H9 (cell line): ENCODE measurements around the gene MSI2. TPM values are rescaled to one million over a fixed set of nuclear protein-coding genes. Genes with fewer than 3 reads are reported as not detected.

Experiments used
- DNase-seq: peaks from one replicate; pipeline ENCODE4 v3.0.0-alpha.2; 2017
- H2AFZ ChIP-seq: one replicate; pipeline ENCODE4 v1.6.1; 2013; ENCODE audit warnings: mild to moderate bottlenecking, low read length, control low read depth, moderate library complexity
- H2AK5ac ChIP-seq: 2 replicates; pipeline ENCODE4 v1.6.1; 2013; ENCODE audit warnings: low read length, control low read depth, mixed read lengths; ENCODE audit not compliant: insufficient read length
- H2BK120ac ChIP-seq: one replicate; pipeline ENCODE4 v1.6.1; 2013; ENCODE audit warnings: low read depth, mild to moderate bottlenecking, low read length, control low read depth, inconsistent platforms; ENCODE audit not compliant: poor library complexity, severe bottlenecking
- H2BK12ac ChIP-seq: 2 replicates; pipeline ENCODE4 v1.6.1; 2013; ENCODE audit warnings: low read length, control low read depth, mixed read lengths, low read depth; ENCODE audit not compliant: insufficient read length
- H2BK15ac ChIP-seq: 2 replicates; pipeline ENCODE4 v1.6.1; 2013; ENCODE audit warnings: low read depth, low read length, control low read depth
- H2BK20ac ChIP-seq: one replicate; pipeline ENCODE4 v1.6.1; 2013; ENCODE audit warnings: low read depth, mild to moderate bottlenecking, low read length, control low read depth, inconsistent platforms; ENCODE audit not compliant: poor library complexity, severe bottlenecking
- H2BK5ac ChIP-seq: 2 replicates; pipeline ENCODE4 v1.6.1; 2013; ENCODE audit warnings: low read length, control low read depth, mixed read lengths; ENCODE audit not compliant: insufficient read length
- H3K14ac ChIP-seq: 2 replicates; pipeline ENCODE4 v1.6.1; 2013; ENCODE audit warnings: low read length, control low read depth; ENCODE audit not compliant: insufficient read depth
- H3K18ac ChIP-seq: 2 replicates; pipeline ENCODE4 v1.6.1; 2013; ENCODE audit warnings: low read depth, mild to moderate bottlenecking, mixed read lengths, low read length, control low read depth; ENCODE audit not compliant: insufficient read length
- H3K23ac ChIP-seq: 2 replicates; pipeline ENCODE4 v1.6.1; 2013; ENCODE audit warnings: low read length, control low read depth, mixed read lengths, low read depth; ENCODE audit not compliant: insufficient read length
- H3K23me2 ChIP-seq: 2 replicates; pipeline ENCODE4 v1.6.1; 2013; ENCODE audit warnings: low read depth, mild to moderate bottlenecking, mixed read lengths, low read length, control low read depth; ENCODE audit not compliant: insufficient read length, poor library complexity, severe bottlenecking
- H3K27ac ChIP-seq: 2 replicates; pipeline ENCODE4 v1.5.1; 2013; ENCODE audit warnings: low read length, control low read depth, mixed read lengths, low read depth; ENCODE audit not compliant: insufficient read length
- H3K27me3 ChIP-seq: 2 replicates; pipeline ENCODE4 v1.6.1; 2013; ENCODE audit warnings: low read length, control low read depth, inconsistent platforms; ENCODE audit not compliant: insufficient read depth
- H3K4ac ChIP-seq: 2 replicates; pipeline ENCODE4 v1.6.1; 2013; ENCODE audit warnings: low read depth, mild to moderate bottlenecking, control low read depth, inconsistent platforms, low read length, moderate library complexity
- H3K4me1 ChIP-seq: 2 replicates; pipeline ENCODE4 v1.6.1; 2013; ENCODE audit warnings: low read length, control low read depth, inconsistent platforms; ENCODE audit not compliant: insufficient read depth
- H3K4me2 ChIP-seq: 2 replicates; pipeline ENCODE4 v1.6.1; 2013; ENCODE audit warnings: low read length, control low read depth, mixed read lengths; ENCODE audit not compliant: insufficient read length, insufficient read depth
- H3K56ac ChIP-seq: 2 replicates; pipeline ENCODE4 v1.6.1; 2013; ENCODE audit warnings: low read depth, mild to moderate bottlenecking, mixed read lengths, low read length, control low read depth; ENCODE audit not compliant: insufficient read length
- H3K79me1 ChIP-seq: 2 replicates; pipeline ENCODE4 v1.6.1; 2013; ENCODE audit warnings: low read depth, mild to moderate bottlenecking, moderate library complexity, low read length, control low read depth, inconsistent platforms; ENCODE audit not compliant: insufficient read depth, poor library complexity, severe bottlenecking
- H3K79me2 ChIP-seq: 2 replicates; pipeline ENCODE4 v1.6.1; 2013; ENCODE audit warnings: low read length, control low read depth, inconsistent platforms; ENCODE audit not compliant: insufficient read depth
- H3K9ac ChIP-seq: 2 replicates; pipeline ENCODE4 v1.6.1; 2013; ENCODE audit warnings: low read length, control low read depth, mixed read lengths; ENCODE audit not compliant: insufficient read length; ENCODE audit errors: extremely low read depth
- H3K9me3 ChIP-seq: one replicate; pipeline ENCODE4 v1.6.1; 2013; ENCODE audit warnings: low read depth, low read length, inconsistent platforms; ENCODE audit not compliant: control insufficient read depth
- H3T11ph ChIP-seq: one replicate; pipeline ENCODE4 v1.6.1; 2013; ENCODE audit warnings: mild to moderate bottlenecking, low read length, control low read depth, inconsistent platforms
- H4K20me1 ChIP-seq: one replicate; pipeline ENCODE4 v1.6.1; 2013; ENCODE audit not compliant: control insufficient read depth, insufficient read length, insufficient read depth
- H4K5ac ChIP-seq: 2 replicates; pipeline ENCODE4 v1.6.1; 2013; ENCODE audit warnings: low read depth, mild to moderate bottlenecking, mixed read lengths, low read length, control low read depth; ENCODE audit not compliant: insufficient read length
- H4K8ac ChIP-seq: replicated peaks from 2 replicates; pipeline ENCODE4 v1.6.1; 2013; ENCODE audit warnings: low read length, control low read depth, mixed read lengths, low read depth; ENCODE audit not compliant: insufficient read length
- H4K91ac ChIP-seq: 2 replicates; pipeline ENCODE4 v1.6.1; 2013; ENCODE audit warnings: low read depth, mild to moderate bottlenecking, moderate library complexity, mixed read lengths, low read length, control low read depth; ENCODE audit not compliant: insufficient read length
- H3K27ac Mint-ChIP-seq, 3 experiments: 2 replicates in 2 of 3; 3 replicates in 1 of 3; pipeline ENCODE4 v1.8.0; 2020 to 2021; ENCODE audit warnings: mixed read lengths in 3 of 3, mild to moderate bottlenecking in 1 of 3, moderate library complexity in 1 of 3
- H3K27me3 Mint-ChIP-seq: 2 replicates; pipeline ENCODE4 v1.8.0; 2021; ENCODE audit warnings: low read depth, mild to moderate bottlenecking, moderate library complexity, mixed read lengths
- H3K36me3 Mint-ChIP-seq, 3 experiments: 2 replicates in 2 of 3; 3 replicates in 1 of 3; pipeline ENCODE4 v1.8.0; 2020 to 2021; ENCODE audit warnings: low read depth in 3 of 3, mixed read lengths in 3 of 3; ENCODE audit not compliant: insufficient read depth in 1 of 3
- H3K4me1 Mint-ChIP-seq, 2 experiments: 2 replicates each; pipeline ENCODE4 v1.8.0; 2020; ENCODE audit warnings: mixed read lengths in 2 of 2
- H3K4me3 Mint-ChIP-seq, 2 experiments: 2 replicates in 1 of 2; 3 replicates in 1 of 2; pipeline ENCODE4 v1.8.0; 2020 to 2021; ENCODE audit warnings: mild to moderate bottlenecking in 2 of 2, mixed read lengths in 2 of 2, moderate library complexity in 1 of 2
- H3K9me3 Mint-ChIP-seq, 2 experiments: 2 replicates in 1 of 2; 3 replicates in 1 of 2; pipeline ENCODE4 v1.8.0; 2020; ENCODE audit warnings: mild to moderate bottlenecking in 2 of 2, mixed read lengths in 2 of 2, moderate library complexity in 1 of 2
- WGBS: extraction: QIAGEN DNeasy Blood & Tissue Kit; methylation state at CpG from one replicate; pipeline ENCODE4 v1.1.7; 2013; ENCODE audit warnings: missing lambda C conversion rate, low lambda C conversion rate, mixed read lengths; ENCODE audit not compliant: insufficient read length; ENCODE audit errors: extremely low coverage; 5-methylcytosine and 5-hydroxymethylcytosine counted together
- total RNA-seq: library from RNA; stranded (reverse); gene quantifications from 2 replicates; pipeline ENCODE4 v1.2.1, GENCODE V29; 2021
- TF ChIP-seq, protein P1 (sequence below): fragments of 200-600 bp; sonication (generic); conservative IDR thresholded peaks from 3 replicates; pipeline ENCODE4 v1.8.0; 2021; ENCODE audit warnings: antibody characterized with exemption, mild to moderate bottlenecking

MSI2 gene
- total RNA-seq, 1 experiment from 2014 or later = 98.5 TPM

DNA sequence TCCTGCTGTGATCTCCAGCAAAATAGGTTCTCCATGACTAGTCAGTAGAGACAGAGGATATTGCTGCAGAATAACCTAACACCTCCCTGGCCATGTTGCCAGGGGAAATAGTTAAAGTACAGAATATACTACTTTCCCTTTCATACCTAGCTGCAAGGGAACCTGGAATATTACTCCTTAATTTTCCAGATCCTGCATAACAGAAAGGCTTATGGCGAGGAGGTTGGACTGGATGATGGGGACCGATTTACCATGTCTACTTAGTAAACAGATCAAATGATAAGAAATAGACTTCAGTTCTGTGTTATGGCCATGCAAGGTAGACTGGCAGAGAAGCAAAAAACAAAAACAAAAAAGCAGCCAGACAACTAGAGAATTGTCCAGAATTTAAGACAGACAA is 117.4 kb downstream of the MSI2 start:
- Histone ChIP-seq H4K20me1 (no peaks in the 10 kb centered on the region), H4K5ac (no peak overlapping the region), H3K18ac (no peak overlapping the region), H3K27me3 (no peaks in the 10 kb centered on the region), H3K56ac (no peak overlapping the region), H3K23me2 (no peaks in the 10 kb centered on the region), H3K9ac (no peak overlapping the region), H3K79me2 (no peaks in the 10 kb centered on the region), H3K79me1 (no peaks in the 10 kb centered on the region), H4K91ac (no peak overlapping the region), H3K9me3 (peaks cover 6% of the 10 kb centered on the region), H2BK20ac (no peak overlapping the region), H2BK120ac (no peak overlapping the region), H3K23ac (no peak overlapping the region), H3K4ac (no peak overlapping the region), H2AK5ac (no peak overlapping the region), H4K8ac (no peak overlapping the region), H2BK12ac (no peak overlapping the region), H3T11ph (no peak overlapping the region), H3K14ac (no peak overlapping the region), H3K27ac (no peak overlapping the region), H3K4me1 (peaks cover 2% of the 10 kb centered on the region; the same call in 1 of the 2 replicates), H2AFZ (no peak overlapping the region), H3K4me2 (no peak overlapping the region), H2BK5ac (no peak overlapping the region), H2BK15ac (no peak overlapping the region)
- Mint-ChIP-seq H3K36me3 (peaks cover 21 to 32% (median 26%) of the 10 kb centered on the region in 3 experiments), H3K4me3 (no peak overlapping the region), H3K27ac (no peak overlapping the region), H3K27me3 (no peaks in the 10 kb centered on the region), H3K4me1 (peaks cover 30 to 31% of the 10 kb centered on the region in 2 experiments), H3K9me3 (peaks cover 9 to 13% of the 10 kb centered on the region in 2 experiments; a peak in 3 of 5 replicates)
- WGBS = no CpG with 5 or more reads among the region's 2 CpGs
- no peak for DNase-seq
- TF ChIP-seq, protein P1, sequence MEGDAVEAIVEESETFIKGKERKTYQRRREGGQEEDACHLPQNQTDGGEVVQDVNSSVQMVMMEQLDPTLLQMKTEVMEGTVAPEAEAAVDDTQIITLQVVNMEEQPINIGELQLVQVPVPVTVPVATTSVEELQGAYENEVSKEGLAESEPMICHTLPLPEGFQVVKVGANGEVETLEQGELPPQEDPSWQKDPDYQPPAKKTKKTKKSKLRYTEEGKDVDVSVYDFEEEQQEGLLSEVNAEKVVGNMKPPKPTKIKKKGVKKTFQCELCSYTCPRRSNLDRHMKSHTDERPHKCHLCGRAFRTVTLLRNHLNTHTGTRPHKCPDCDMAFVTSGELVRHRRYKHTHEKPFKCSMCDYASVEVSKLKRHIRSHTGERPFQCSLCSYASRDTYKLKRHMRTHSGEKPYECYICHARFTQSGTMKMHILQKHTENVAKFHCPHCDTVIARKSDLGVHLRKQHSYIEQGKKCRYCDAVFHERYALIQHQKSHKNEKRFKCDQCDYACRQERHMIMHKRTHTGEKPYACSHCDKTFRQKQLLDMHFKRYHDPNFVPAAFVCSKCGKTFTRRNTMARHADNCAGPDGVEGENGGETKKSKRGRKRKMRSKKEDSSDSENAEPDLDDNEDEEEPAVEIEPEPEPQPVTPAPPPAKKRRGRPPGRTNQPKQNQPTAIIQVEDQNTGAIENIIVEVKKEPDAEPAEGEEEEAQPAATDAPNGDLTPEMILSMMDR = no peak
